ENCODE measurements around the gene TMEM140.

The TMEM140 gene

DNA sequence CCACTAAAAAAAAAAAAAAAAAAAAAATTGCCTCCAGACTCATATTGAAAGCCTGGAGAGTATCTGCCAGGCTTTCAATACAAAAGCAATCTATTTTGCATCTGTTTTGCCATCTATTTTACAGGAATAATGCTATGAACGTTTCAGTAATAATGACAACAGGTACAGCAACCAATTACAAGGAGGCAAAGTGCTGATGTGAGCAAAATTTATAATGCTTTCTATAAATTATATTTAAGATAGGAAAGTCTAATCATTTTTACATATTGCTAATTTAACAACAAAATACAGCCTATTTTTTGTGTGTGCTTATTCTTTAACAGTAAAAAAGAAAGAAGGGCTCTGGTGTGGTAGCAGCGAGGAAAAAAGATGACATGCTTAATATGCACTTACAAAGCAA lies 53.5 kb downstream of the TMEM140 start:
- TF ChIP-seq, protein P1, sequence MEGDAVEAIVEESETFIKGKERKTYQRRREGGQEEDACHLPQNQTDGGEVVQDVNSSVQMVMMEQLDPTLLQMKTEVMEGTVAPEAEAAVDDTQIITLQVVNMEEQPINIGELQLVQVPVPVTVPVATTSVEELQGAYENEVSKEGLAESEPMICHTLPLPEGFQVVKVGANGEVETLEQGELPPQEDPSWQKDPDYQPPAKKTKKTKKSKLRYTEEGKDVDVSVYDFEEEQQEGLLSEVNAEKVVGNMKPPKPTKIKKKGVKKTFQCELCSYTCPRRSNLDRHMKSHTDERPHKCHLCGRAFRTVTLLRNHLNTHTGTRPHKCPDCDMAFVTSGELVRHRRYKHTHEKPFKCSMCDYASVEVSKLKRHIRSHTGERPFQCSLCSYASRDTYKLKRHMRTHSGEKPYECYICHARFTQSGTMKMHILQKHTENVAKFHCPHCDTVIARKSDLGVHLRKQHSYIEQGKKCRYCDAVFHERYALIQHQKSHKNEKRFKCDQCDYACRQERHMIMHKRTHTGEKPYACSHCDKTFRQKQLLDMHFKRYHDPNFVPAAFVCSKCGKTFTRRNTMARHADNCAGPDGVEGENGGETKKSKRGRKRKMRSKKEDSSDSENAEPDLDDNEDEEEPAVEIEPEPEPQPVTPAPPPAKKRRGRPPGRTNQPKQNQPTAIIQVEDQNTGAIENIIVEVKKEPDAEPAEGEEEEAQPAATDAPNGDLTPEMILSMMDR (IDR thresholded peaks at IDR 0.05) = no peak

DNA sequence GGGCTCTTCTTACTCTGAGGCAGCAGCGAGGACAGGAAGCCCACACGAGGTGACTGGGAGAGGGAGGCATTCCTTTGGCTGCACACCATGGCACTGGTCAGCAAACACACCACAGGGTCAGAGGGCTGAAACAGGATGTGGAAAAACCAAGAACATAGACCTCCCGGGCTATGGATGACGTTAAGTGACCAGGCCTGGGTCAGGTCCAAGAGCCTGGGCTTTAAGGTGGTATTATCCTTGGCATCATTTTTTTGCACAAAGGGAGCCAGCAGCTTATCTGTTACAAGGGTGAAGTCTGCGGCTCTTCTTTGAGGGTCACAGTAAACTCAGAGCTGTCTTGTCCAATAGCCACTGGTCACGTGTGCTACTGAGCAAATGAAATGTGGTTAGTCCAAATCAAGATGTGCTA lies 56.5 kb downstream of the TMEM140 start:
- TF ChIP-seq, protein P1 (IDR thresholded peaks at IDR 0.05) = no peak

DNA sequence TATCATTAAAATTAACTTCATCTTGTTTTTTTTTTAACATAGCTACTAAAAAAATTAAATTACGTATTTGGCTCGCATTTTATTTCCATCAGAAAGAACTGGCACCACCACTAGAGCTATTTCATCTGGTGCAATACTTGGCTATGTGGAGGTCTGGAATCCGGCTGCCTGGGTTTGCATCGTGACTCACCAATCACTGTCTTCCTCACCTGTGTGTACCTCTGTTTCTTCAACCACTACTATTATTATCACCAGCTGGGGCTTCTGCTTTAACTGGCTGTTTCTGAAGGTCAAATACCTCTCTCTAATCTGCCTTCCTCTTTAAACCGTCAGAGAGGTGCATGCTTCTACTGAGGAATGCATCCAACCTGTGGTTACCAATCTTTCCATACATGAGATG lies 57.0 kb downstream of the TMEM140 start:
- TF ChIP-seq, protein P1 (IDR thresholded peaks at IDR 0.05) = no peak

DNA sequence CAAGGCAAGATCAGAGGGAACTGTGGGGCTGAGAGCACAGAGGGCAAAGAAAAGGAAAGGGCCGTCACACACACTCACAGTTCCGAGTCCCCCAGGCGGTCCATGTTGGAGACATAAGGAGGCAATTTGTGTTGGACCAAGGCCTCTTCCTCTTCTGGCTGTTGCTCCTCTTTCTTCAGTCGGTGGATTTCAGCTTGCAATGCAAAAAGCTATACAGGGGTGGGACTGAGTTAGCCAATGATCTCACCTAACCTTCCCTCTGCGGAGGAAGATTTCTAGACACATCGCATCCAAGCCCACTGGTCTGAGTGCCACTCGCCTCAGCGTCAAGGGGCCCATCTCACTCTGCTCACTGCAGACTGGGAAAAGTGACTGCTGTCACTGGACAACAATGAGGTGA lies 58.0 kb downstream of the TMEM140 start:
- TF ChIP-seq, protein P1 (IDR thresholded peaks at IDR 0.05) = no peak

DNA sequence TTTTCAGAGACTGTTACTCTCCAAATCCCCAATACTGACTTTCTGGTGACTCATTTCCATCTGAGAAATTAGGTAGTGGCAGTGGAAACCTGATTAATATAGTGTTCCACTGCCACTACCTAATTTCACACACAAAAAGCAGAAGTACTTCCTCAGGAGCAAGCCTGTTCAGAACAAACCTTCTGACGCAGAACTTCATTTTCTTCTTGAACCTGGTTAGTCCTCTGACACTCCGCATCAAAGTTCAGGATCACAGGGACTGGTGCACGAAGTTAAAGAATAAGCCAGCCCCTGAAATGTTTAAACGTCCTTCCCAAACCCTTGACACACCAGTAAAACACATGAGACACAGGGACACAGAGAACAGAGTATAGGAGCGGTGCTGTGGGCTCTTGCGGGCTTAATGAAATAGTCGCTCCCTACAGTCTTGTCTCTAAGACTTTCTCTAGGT lies 59.1 kb downstream of the TMEM140 start:
- TF ChIP-seq, protein P1 (IDR thresholded peaks at IDR 0.05) = no peak

DNA sequence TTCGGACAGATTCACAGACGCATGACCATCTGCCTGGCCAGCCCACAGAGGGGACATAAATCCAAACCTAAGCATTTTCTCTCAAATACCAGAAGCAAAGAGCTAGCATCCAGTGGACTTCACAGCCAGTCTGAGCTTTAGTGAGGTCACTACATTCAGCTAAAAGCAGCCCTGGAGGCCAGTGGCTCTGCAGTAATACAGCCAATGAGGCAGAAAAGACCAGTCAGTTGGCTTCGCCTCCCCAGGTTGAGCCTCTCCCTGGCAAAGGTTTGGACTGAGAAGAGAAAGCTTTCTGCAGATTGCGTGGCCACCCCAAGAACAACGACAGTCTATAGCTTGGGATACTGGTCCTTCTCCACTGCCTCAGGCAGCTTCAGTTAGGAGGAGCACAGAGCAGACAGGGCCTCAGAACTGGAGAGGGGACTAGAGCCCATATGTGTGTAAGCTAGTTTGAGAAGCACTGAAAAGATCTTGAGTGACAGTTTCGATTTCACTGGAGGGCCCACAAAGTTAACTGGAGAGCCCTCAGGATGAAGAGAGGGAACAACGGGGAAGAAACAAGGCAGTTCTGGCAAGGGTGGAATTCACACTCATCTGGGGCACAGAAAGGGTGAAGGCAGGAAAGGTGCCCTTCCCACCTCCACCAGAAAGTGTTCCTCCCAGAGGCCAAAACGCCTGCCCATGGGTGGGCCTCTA lies 59.7 kb downstream of the TMEM140 start:
- TF ChIP-seq, protein P1 (IDR thresholded peaks at IDR 0.05) = no peak

DNA sequence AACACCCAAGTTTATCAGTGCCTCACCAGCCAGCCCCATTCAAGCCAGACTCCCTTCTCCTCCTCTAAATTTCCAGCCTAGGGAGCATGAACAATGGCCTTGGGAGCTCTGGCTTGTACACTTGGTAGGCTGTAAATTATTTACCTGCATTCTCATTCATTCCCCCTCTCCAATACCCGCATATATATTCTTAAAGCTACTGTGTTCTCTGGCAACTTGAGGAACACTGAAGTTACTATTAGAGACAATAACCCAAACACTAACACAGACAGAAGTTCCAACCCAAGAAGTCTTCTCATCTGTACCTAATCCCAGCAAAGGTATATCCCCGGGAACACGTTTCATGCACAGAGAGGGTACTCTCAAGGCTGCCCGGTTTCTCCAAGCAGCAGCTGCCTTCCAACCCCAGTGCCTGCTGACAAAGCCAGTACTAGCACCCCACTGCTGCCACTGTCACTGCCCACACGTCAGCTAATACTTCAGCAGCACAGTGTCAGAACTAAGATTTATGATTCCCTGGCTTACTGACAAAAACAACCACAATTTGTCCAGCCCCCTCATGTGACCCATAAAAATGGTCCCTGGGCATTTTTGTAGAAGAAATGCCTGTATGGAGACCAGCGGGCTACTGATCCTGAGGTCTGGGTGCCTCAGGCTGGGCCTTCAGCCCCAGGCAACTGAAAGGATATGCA lies 60.4 kb downstream of the TMEM140 start:
- TF ChIP-seq, protein P1 (IDR thresholded peaks at IDR 0.05) = no peak

Data from LNCAP (cell line).